NCI-H1417 (cell line): Measurements from ENCODE around the gene CLN6.
A peak's percentile ranks its signal among the peaks of the same experiment; 100 is the strongest.
"Not testable (repeated sequence)": the region's sequence is repeated elsewhere in the genome, so short reads cannot be mapped to it uniquely, and the experiment has no call there.

ENCODE experiments used
- DNase-seq, 3 experiments: peaks; one replicate each; lab custom pipeline; 2025; lab: John Stamatoyannopoulos, UW

The CLN6 gene

GRCh38 chr15:68206711-68207151, 22.8 kb downstream of the CLN6 start:
- DNase-seq, result no peak

GRCh38 chr15:68205954-68206539, 23.5 kb downstream of the CLN6 start:
- no peak for DNase-seq

- DNase-seq, result no peak
Observed at GRCh38 chr15:68205558-68205944, 24.0 kb downstream of the CLN6 start.

- DNase-seq, result no peak
Observed at GRCh38 chr15:68204776-68205557, 24.6 kb downstream of the CLN6 start, which contains the start of gene CALML4. CALML4 (minus strand) TSS chr15:68205332; CDS start chr15:68205247, 85 bp downstream.

GRCh38 chr15:68204361-68204760, 25.2 kb downstream of the CLN6 start:
- no peak for DNase-seq

- no peak for DNase-seq
Observed at GRCh38 chr15:68203956-68204355, 25.6 kb downstream of the CLN6 start.

GRCh38 chr15:68203486-68203885, 26.0 kb downstream of the CLN6 start:
- DNase-seq, result no peak

- DNase-seq, result not testable (repeated sequence)
Observed at GRCh38 chr15:68202994-68203393, 26.5 kb downstream of the CLN6 start.

- peak in 1 of 3 experiments; percentile 17 for DNase-seq
Observed at GRCh38 chr15:68201879-68202261, 27.7 kb downstream of the CLN6 start.

- no peak for DNase-seq
Observed at GRCh38 chr15:68201153-68201878, 28.2 kb downstream of the CLN6 start.

- peak in 1 of 3 experiments; percentile 33 for DNase-seq
Observed at GRCh38 chr15:68200016-68200861, 29.3 kb downstream of the CLN6 start.

GRCh38 chr15:68199340-68199739, 30.2 kb downstream of the CLN6 start:
- DNase-seq, result peak in 2 of 3 experiments; percentile 51 to 70

- DNase-seq, result no peak
Observed at GRCh38 chr15:68197661-68198437, 31.7 kb downstream of the CLN6 start.

GRCh38 chr15:68197170-68197492, 32.4 kb downstream of the CLN6 start:
- DNase-seq, result no peak

GRCh38 chr15:68196445-68197169, 32.9 kb downstream of the CLN6 start:
- DNase-seq, result no peak

- no peak for DNase-seq
Observed at GRCh38 chr15:68195336-68196112, 34.0 kb downstream of the CLN6 start.

- no peak for DNase-seq
Observed at GRCh38 chr15:68192804-68193486, 36.6 kb downstream of the CLN6 start.

GRCh38 chr15:68192117-68192516, 37.4 kb downstream of the CLN6 start:
- no peak for DNase-seq

GRCh38 chr15:68191555-68191954, 38.0 kb downstream of the CLN6 start:
- no peak for DNase-seq
